GM23248 (cell line): Measurements from ENCODE around the gene METTL15. TPM values are rescaled to one million over a fixed set of nuclear protein-coding genes. Genes with fewer than 3 reads are reported as not detected.

ENCODE experiments used
- DNase-seq: peaks from one replicate; pipeline ENCODE4 v3.0.0-alpha.2; 2015
- H2AFZ ChIP-seq: fragments of 200-600 bp; sonication (generic); 2 replicates; pipeline ENCODE4 v1.6.1; 2016; ENCODE audit warnings: antibody characterized with exemption
- H3F3A ChIP-seq: fragments of 200-600 bp; sonication (generic); 2 replicates; pipeline ENCODE4 v1.6.1; 2016; ENCODE audit warnings: mild to moderate bottlenecking, antibody characterized with exemption, mixed run types; ENCODE audit not compliant: insufficient read depth
- H3K27ac ChIP-seq: fragments of 200-600 bp; sonication (generic); 2 replicates; pipeline ENCODE4 v1.5.1; 2016; ENCODE audit warnings: mild to moderate bottlenecking
- H3K27me3 ChIP-seq: fragments of 200-600 bp; sonication (generic); replicated peaks from 2 replicates; pipeline ENCODE4 v1.6.1; 2016; ENCODE audit warnings: mild to moderate bottlenecking; ENCODE audit not compliant: insufficient read depth
- H3K36me3 ChIP-seq: fragments of 200-600 bp; sonication (generic); 2 replicates; pipeline ENCODE4 v1.6.1; 2016; ENCODE audit warnings: low read depth, mild to moderate bottlenecking
- H3K4me1 ChIP-seq: fragments of 200-600 bp; sonication (generic); 2 replicates; pipeline ENCODE4 v1.6.1; 2016; ENCODE audit warnings: mild to moderate bottlenecking; ENCODE audit not compliant: insufficient read depth
- H3K4me2 ChIP-seq: fragments of 200-600 bp; sonication (generic); one replicate; pipeline ENCODE4 v1.6.1; 2016; ENCODE audit warnings: mild to moderate bottlenecking; ENCODE audit not compliant: unreplicated experiment
- H3K4me3 ChIP-seq: fragments of 200-600 bp; sonication (generic); 2 replicates; pipeline ENCODE4 v1.5.1; 2016; ENCODE audit warnings: mild to moderate bottlenecking
- H3K79me2 ChIP-seq: fragments of 200-600 bp; sonication (generic); 2 replicates; pipeline ENCODE4 v1.6.1; 2016; ENCODE audit warnings: mild to moderate bottlenecking; ENCODE audit not compliant: insufficient read depth
- H3K9ac ChIP-seq: fragments of 200-600 bp; sonication (generic); 2 replicates; pipeline ENCODE4 v1.6.1; 2016; ENCODE audit warnings: mild to moderate bottlenecking
- H3K9me2 ChIP-seq: fragments of 200-600 bp; sonication (generic); 2 replicates; pipeline ENCODE4 v1.6.1; 2016; ENCODE audit warnings: mixed run types, mild to moderate bottlenecking, moderate library complexity; ENCODE audit not compliant: insufficient read depth
- H3K9me3 ChIP-seq: fragments of 200-600 bp; sonication (generic); one replicate; pipeline ENCODE4 v1.6.1; 2017; ENCODE audit warnings: low read depth
- H4K20me1 ChIP-seq: fragments of 200-600 bp; sonication (generic); 2 replicates; pipeline ENCODE4 v1.6.0; 2016; ENCODE audit not compliant: insufficient read depth
- EZH2 ChIP-seq: fragments of 200-600 bp; sonication (generic); IDR thresholded peaks from 2 replicates; pipeline ENCODE4 v1.6.1; 2018; ENCODE audit warnings: antibody characterized with exemption, mild to moderate bottlenecking; ENCODE audit not compliant: insufficient read depth, poor library complexity, severe bottlenecking
- EZH2phosphoT487 ChIP-seq: fragments of 200-600 bp; sonication (generic); IDR thresholded peaks from 2 replicates; pipeline ENCODE4 v1.6.1; 2018; ENCODE audit warnings: antibody characterized with exemption, moderate library complexity, mild to moderate bottlenecking, low read depth; ENCODE audit not compliant: insufficient read depth
- WGBS, 2 experiments: methylation state at CpG; one replicate each; pipeline ENCODE4 v1.1.6; 2015 to 2017; ENCODE audit warnings: low lambda C conversion rate in 2 of 2, low coverage in 1 of 2; ENCODE audit errors: missing lambda C conversion rate in 2 of 2; 5-methylcytosine and 5-hydroxymethylcytosine counted together
- in situ Hi-C: fragments of 300-500 bp; cut with MboI; formaldehyde crosslinking; loops from 2 replicates; pipeline ENCODE4 v1.15.0; 2020
- polyA plus RNA-seq: library from polyadenylated mRNA; unstranded; fragments of >200 nt; fragmentation: Nextera tagmentation; extraction: Ambion mirVana; gene quantifications from 2 replicates; pipeline ENCODE4 v1.2.1, GENCODE V29; 2016
- total RNA-seq: library from RNA; depleted of rRNA; stranded (reverse); fragments of >200 nt; shearing (Covaris generic); gene quantifications from 2 replicates; pipeline ENCODE4 v1.2.3, GENCODE V29; 2014; rRNA removed

Gene METTL15, protein sequence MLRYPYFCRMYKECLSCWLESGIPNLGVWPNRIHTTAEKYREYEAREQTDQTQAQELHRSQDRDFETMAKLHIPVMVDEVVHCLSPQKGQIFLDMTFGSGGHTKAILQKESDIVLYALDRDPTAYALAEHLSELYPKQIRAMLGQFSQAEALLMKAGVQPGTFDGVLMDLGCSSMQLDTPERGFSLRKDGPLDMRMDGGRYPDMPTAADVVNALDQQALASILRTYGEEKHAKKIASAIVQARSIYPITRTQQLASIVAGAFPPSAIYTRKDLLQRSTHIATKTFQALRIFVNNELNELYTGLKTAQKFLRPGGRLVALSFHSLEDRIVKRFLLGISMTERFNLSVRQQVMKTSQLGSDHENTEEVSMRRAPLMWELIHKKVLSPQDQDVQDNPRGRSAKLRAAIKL
- total RNA-seq, result 11.0 and 15.9 TPM in 2 replicates
- 11.1 and 13.1 TPM in 2 replicates for polyA plus RNA-seq

DNA sequence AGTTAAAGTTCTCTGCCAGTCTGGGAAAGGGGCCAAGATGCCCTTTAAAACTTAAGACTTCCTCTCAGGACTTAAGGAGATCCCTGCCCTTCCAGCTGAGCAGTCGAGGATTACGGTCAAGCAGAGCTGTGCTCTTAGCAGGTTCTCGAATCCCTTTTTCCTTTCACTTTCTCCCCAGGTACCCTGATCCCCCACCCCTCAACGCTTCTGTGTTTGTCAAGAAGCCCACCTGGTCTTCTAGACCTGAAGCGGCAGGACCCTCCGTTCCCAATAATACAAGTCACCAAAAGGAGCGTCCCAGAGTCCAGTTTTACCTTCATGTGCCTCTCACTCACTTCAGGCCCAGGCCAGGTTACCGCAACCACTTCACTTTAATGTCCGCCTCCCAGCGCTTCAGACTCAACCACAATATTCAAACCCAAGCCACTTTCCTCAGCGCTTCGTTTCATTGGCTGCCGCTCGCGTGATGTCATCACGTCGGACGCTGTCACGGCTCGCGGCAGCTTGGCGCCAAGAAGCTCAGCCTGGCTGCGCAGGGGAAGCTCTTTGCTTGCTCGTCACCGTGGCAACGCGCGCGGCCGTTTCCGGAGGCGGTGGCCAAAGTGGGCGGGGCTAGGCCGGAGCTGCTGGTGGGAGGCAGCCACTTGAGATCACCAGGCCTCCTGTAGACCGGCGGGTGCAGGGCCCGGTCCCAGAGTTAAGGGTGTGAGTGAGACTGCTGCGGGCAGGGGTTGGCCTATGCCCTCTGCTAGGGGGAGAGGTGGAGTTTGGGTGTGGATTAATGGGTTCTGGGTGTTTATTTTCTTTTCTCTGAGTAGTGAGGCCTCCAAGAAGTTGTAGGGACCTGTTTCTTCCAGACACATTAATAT is at the start of gene METTL15, which contains the start of gene KIF18A:
TSS of gene METTL15 (plus strand) at position 639 of the 869 bp plus-strand sequence. CDS start 4,947 bp downstream, outside the sequence.
TSS of gene KIF18A (minus strand) at position 407 of the 869 bp plus-strand sequence. CDS start 10,209 bp downstream, outside the sequence.
- TF ChIP-seq EZH2phosphoT487 (no peak), EZH2 (no peak)
- Histone ChIP-seq H3K9me2 (no peaks in the 10 kb centered on the region), H3K9ac (peak within 1 kb of the TSS; percentile 98), H3K4me1 (peaks cover 62% of the 10 kb centered on the region), H3K4me2 (peak within 1 kb of the TSS; percentile 95), H3K27me3 (no peaks in the 10 kb centered on the region), H3K36me3 (no peaks in the 10 kb centered on the region), H3K79me2 (peaks cover 89% of the 10 kb centered on the region), H3K27ac (peak within 1 kb of the TSS; percentile 97), H4K20me1 (no peaks in the 10 kb centered on the region), H2AFZ (peak within 1 kb of the TSS; percentile 82), H3F3A (peaks cover 21% of the 10 kb centered on the region), H3K9me3 (no peaks in the 10 kb centered on the region), H3K4me3 (peak within 1 kb of the TSS; percentile 94)
- in situ Hi-C loops, result loop anchor here (25.0 kb wide), 1 partner anchor 396 kb away; the partner anchor contains the start of gene BDNF
- WGBS, 2 experiments, result 1% methylated on average over 38 of the region's 38 CpGs
- peak; percentile 100 for DNase-seq

DNA sequence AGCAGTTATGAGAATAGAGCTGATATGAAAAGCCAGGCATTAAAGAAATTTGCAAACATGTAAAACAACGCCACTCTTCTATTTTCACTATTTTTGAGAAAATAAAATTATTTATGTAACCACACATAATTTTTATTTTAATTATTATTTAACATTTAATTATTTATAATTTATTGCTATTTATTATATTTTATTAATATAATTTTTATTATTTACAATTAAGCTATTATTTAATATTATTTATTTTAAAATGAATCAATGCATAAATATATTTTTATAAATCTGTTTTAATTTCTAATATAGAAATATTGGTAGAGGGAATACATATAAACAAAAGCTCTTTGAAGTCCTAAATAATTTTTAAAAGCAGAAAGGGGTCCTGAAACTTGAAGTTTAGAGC is 36.9 kb upstream of the METTL15 start:
- Histone ChIP-seq H3K4me3 (no peak overlapping the region), H3K4me1 (peaks cover 12% of the 10 kb centered on the region), H2AFZ (no peak overlapping the region), H3K36me3 (peaks cover 9% of the 10 kb centered on the region; the same call in 1 of the 2 replicates), H3K9me2 (no peaks in the 10 kb centered on the region), H3K79me2 (no peaks in the 10 kb centered on the region), H3K27ac (no peak overlapping the region), H3K4me2 (no peak overlapping the region), H3K9ac (no peak overlapping the region), H4K20me1 (no peaks in the 10 kb centered on the region), H3K27me3 (no peaks in the 10 kb centered on the region), H3F3A (no peaks in the 10 kb centered on the region), H3K9me3 (no peaks in the 10 kb centered on the region)
- no peak for DNase-seq
- TF ChIP-seq EZH2phosphoT487 (no peak), EZH2 (no peak)
- in situ Hi-C loops, result no loop called here
- WGBS, 2 experiments, result 94 to 100% methylated on average over 1 of the region's 1 CpG

DNA sequence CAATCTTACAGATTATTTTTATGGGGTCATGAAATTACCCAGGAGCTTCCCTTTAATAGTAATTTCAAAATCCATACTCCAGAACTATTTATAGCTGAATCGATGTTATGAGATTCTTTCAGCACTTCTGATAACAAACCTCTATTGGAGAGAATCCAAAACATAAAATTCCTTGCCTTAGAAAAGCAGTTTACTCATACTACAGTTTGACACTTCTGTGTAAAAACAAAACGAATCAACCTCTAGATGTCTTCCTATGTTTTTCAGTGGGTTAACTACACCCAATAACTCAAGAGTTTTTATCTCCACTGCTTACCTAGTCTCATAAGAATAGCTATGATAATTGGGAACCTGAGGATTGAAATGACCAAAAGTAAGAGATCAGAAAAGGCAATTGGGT is 35.9 kb upstream of the METTL15 start:
- Histone ChIP-seq H3K9me3 (no peaks in the 10 kb centered on the region), H4K20me1 (no peaks in the 10 kb centered on the region), H3K27ac (no peak overlapping the region), H3K4me2 (no peak overlapping the region), H3F3A (no peaks in the 10 kb centered on the region), H3K9ac (no peak overlapping the region), H3K4me1 (peaks cover 12% of the 10 kb centered on the region), H3K36me3 (peaks cover 9% of the 10 kb centered on the region; the same call in 1 of the 2 replicates), H2AFZ (0 out of 2 replicates have a peak overlapping the region, but pooled peaks have one; percentile 14), H3K79me2 (no peaks in the 10 kb centered on the region), H3K9me2 (no peaks in the 10 kb centered on the region), H3K4me3 (no peak overlapping the region), H3K27me3 (no peaks in the 10 kb centered on the region)
- TF ChIP-seq EZH2phosphoT487, result no peak
- TF ChIP-seq EZH2, result no peak
- WGBS, 2 experiments, result 35 to 41% methylated on average over 2 of the region's 2 CpGs
- in situ Hi-C loops, result no loop called here
- peak; percentile 17 for DNase-seq

DNA sequence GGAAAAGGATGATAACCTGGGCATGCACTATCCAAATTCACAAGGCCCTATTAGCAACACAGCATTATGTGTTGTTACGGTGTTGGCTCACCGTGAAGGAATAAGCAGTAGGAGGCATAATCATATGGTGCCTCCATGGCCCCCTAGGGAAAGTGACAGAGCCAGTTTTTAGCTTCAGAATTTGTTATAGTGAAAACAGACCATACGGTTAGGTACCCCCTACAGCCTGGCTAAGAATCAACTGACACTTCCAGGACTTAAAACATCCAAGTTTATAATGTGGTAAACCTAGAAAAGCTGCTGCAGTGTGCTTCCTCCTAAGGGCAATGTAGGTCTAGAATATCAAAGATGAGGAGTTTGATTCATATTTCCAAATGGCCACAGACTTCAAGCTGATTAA is 30.7 kb upstream of the METTL15 start:
- TF ChIP-seq EZH2 (no peak), EZH2phosphoT487 (no peak)
- Histone ChIP-seq H3K9me2 (no peaks in the 10 kb centered on the region), H3K4me3 (no peak overlapping the region), H3K9ac (no peak overlapping the region), H4K20me1 (no peaks in the 10 kb centered on the region), H3K9me3 (no peaks in the 10 kb centered on the region), H3K4me1 (peaks cover 5% of the 10 kb centered on the region), H3K4me2 (no peak overlapping the region), H2AFZ (no peak overlapping the region), H3K36me3 (peaks cover 17% of the 10 kb centered on the region), H3K79me2 (no peaks in the 10 kb centered on the region), H3K27ac (no peak overlapping the region), H3K27me3 (no peaks in the 10 kb centered on the region), H3F3A (no peaks in the 10 kb centered on the region)
- in situ Hi-C loops, result no loop called here
- DNase-seq, result no peak
- 85 to 87% methylated on average over 3 of the region's 3 CpGs for WGBS, 2 experiments
